Smooth muscle cell (in vitro differentiated cells): Measurements from ENCODE around the gene CACHD1. TPM values are rescaled to one million over a fixed set of nuclear protein-coding genes. Genes with fewer than 3 reads are reported as not detected.

ENCODE experiments used
- DNase-seq: peaks from one replicate; lab custom pipeline; 2025; ENCODE audit not compliant: unreplicated experiment; lab: John Stamatoyannopoulos, UW
- H2AFZ ChIP-seq: fragments of 200-600 bp; sonication (generic); 2 replicates; pipeline ENCODE4 v1.6.0; 2016; ENCODE audit warnings: antibody characterized with exemption, low read depth, mild to moderate bottlenecking
- H3F3A ChIP-seq: fragments of 200-600 bp; sonication (generic); 2 replicates; pipeline ENCODE4 v1.6.0; 2017; ENCODE audit warnings: antibody characterized with exemption, low read depth
- H3K27ac ChIP-seq: fragments of 200-600 bp; sonication (generic); 2 replicates; pipeline ENCODE4 v1.5.1; 2016; ENCODE audit warnings: low read depth, mild to moderate bottlenecking
- H3K27me3 ChIP-seq: fragments of 200-600 bp; sonication (generic); 2 replicates; pipeline ENCODE4 v1.6.1; 2016; ENCODE audit warnings: low read depth, mild to moderate bottlenecking
- H3K36me3 ChIP-seq: fragments of 200-600 bp; sonication (generic); 2 replicates; pipeline ENCODE4 v1.5.1; 2016; ENCODE audit warnings: low read depth
- H3K4me1 ChIP-seq: fragments of 200-600 bp; sonication (generic); 2 replicates; pipeline ENCODE4 v1.5.1; 2016; ENCODE audit warnings: low read depth
- H3K4me2 ChIP-seq: fragments of 200-600 bp; sonication (generic); 2 replicates; pipeline ENCODE4 v1.6.0; 2016; ENCODE audit warnings: mild to moderate bottlenecking
- H3K4me3 ChIP-seq: fragments of 200-600 bp; sonication (generic); 2 replicates; pipeline ENCODE4 v1.5.1; 2016; ENCODE audit warnings: mild to moderate bottlenecking
- H3K79me2 ChIP-seq: fragments of 200-600 bp; sonication (generic); 2 replicates; pipeline ENCODE4 v1.6.0; 2016; ENCODE audit warnings: low read depth, mild to moderate bottlenecking
- H3K9ac ChIP-seq: fragments of 200-600 bp; sonication (generic); 2 replicates; pipeline ENCODE4 v1.6.0; 2016; ENCODE audit warnings: low read depth
- H3K9me3 ChIP-seq: fragments of 200-600 bp; sonication (generic); replicated peaks from 2 replicates; pipeline ENCODE4 v1.5.1; 2016; ENCODE audit warnings: low read depth
- H4K20me1 ChIP-seq: fragments of 200-600 bp; sonication (generic); 2 replicates; pipeline ENCODE4 v1.6.0; 2016; ENCODE audit warnings: low read depth
- CTCF ChIP-seq: fragments of 200-600 bp; sonication (generic); IDR thresholded peaks from 2 replicates; pipeline ENCODE4 v1.5.1; 2017; ENCODE audit warnings: borderline replicate concordance, mild to moderate bottlenecking, antibody characterized with exemption; ENCODE audit not compliant: insufficient read depth, poor library complexity, severe bottlenecking
- WGBS: methylation state at CpG from one replicate; pipeline ENCODE4 v1.1.7; 2016; ENCODE audit warnings: low lambda C conversion rate; 5-methylcytosine and 5-hydroxymethylcytosine counted together
- polyA plus RNA-seq: library from polyadenylated mRNA; unstranded; fragments of >200 nt; fragmentation: Nextera tagmentation; extraction: Ambion mirVana; gene quantifications from 2 replicates; pipeline ENCODE4 v1.2.1, GENCODE V29; 2016
- total RNA-seq: library from RNA; depleted of rRNA; stranded (reverse); fragments of >200 nt; gene quantifications from 2 replicates; pipeline ENCODE4 v1.2.3, GENCODE V29; 2014

The CACHD1 gene
- total and polyA plus RNA-seq, 2 experiments from 2014 or later = 12.9 to 20.8 TPM

GRCh38 chr1:64687725-64688327 lies 217.9 kb downstream of the CACHD1 start:
- H2AFZ ChIP-seq = no peak overlapping the region

GRCh38 chr1:64691626-64692025 lies 221.7 kb downstream of the CACHD1 start:
- H3K9ac ChIP-seq = no peak overlapping the region
- no peaks in the 10 kb centered on the region for H4K20me1 ChIP-seq
- no peak for TF ChIP-seq CTCF
- H3K4me3 ChIP-seq = no peak overlapping the region
- H3K9me3 ChIP-seq = no peaks in the 10 kb centered on the region
- no peak overlapping the region for H3K27ac ChIP-seq
- no peak overlapping the region for H2AFZ ChIP-seq
- H3K79me2 ChIP-seq = no peaks in the 10 kb centered on the region
- H3K4me2 ChIP-seq = no peak overlapping the region
- no peaks in the 10 kb centered on the region for H3K36me3 ChIP-seq
- H3K27me3 ChIP-seq = no peaks in the 10 kb centered on the region
- no peaks in the 10 kb centered on the region for H3F3A ChIP-seq
- DNase-seq = no peak
- 64% methylated on average over 7 of the region's 7 CpGs for WGBS
- H3K4me1 ChIP-seq = no peaks in the 10 kb centered on the region

More at GRCh38 chr1:64687725-64688327, 217.9 kb downstream of the CACHD1 start:
- Histone ChIP-seq H4K20me1 (no peaks in the 10 kb centered on the region), H3K27me3 (no peaks in the 10 kb centered on the region), H3K79me2 (no peaks in the 10 kb centered on the region), H3K4me1 (no peaks in the 10 kb centered on the region), H3K36me3 (no peaks in the 10 kb centered on the region), H3K4me2 (no peak overlapping the region), H3K9ac (no peak overlapping the region), H3F3A (no peaks in the 10 kb centered on the region), H3K27ac (no peak overlapping the region), H3K4me3 (no peak overlapping the region), H3K9me3 (no peaks in the 10 kb centered on the region)
- TF ChIP-seq CTCF = no peak
- 46% methylated on average over 3 of the region's 3 CpGs for WGBS
- no peak for DNase-seq

- H3K27me3 ChIP-seq = no peaks in the 10 kb centered on the region
- H3K4me1 ChIP-seq = no peaks in the 10 kb centered on the region
- no peak overlapping the region for H3K27ac ChIP-seq
- H3K4me2 ChIP-seq = no peak overlapping the region
- H3F3A ChIP-seq = no peaks in the 10 kb centered on the region
- H2AFZ ChIP-seq = no peak overlapping the region
- H4K20me1 ChIP-seq = no peaks in the 10 kb centered on the region
- H3K4me3 ChIP-seq = no peak overlapping the region
- DNase-seq = no peak
- no peak overlapping the region for H3K9ac ChIP-seq
- WGBS = 22% methylated on average over 1 of the region's 1 CpG
- TF ChIP-seq CTCF = no peak
- no peaks in the 10 kb centered on the region for H3K36me3 ChIP-seq
- H3K9me3 ChIP-seq = no peaks in the 10 kb centered on the region
- no peaks in the 10 kb centered on the region for H3K79me2 ChIP-seq
Measured at GRCh38 chr1:64692911-64693310, 223.0 kb downstream of the CACHD1 start.

- no peaks in the 10 kb centered on the region for H3K36me3 ChIP-seq
- no peak for DNase-seq
- no peaks in the 10 kb centered on the region for H3F3A ChIP-seq
- H3K9ac ChIP-seq = no peak overlapping the region
- 96% methylated on average over 5 of the region's 5 CpGs for WGBS
- H3K4me1 ChIP-seq = no peaks in the 10 kb centered on the region
- no peak overlapping the region for H2AFZ ChIP-seq
- no peaks in the 10 kb centered on the region for H3K27me3 ChIP-seq
- no peaks in the 10 kb centered on the region for H3K9me3 ChIP-seq
- no peaks in the 10 kb centered on the region for H4K20me1 ChIP-seq
- no peaks in the 10 kb centered on the region for H3K79me2 ChIP-seq
- H3K4me3 ChIP-seq = no peak overlapping the region
- no peak for TF ChIP-seq CTCF
- H3K4me2 ChIP-seq = no peak overlapping the region
- H3K27ac ChIP-seq = no peak overlapping the region
Measured at GRCh38 chr1:64693406-64693805, 223.5 kb downstream of the CACHD1 start.
